ENCODE data around the gene CHERP. TPM values are rescaled to one million over a fixed set of nuclear protein-coding genes. Genes with fewer than 3 reads are reported as not detected.
A peak's percentile ranks its signal among the peaks of the same experiment; 100 is the strongest.
"Not testable (repeated sequence)": the region's sequence is repeated elsewhere in the genome, so short reads cannot be mapped to it uniquely, and the experiment has no call there.

Gene CHERP
- total RNA-seq, 1 donor from 2014 or later = 82.3 TPM

GRCh38 chr19:16572332-16573211, 30.3 kb upstream of the CHERP start, which contains the start of gene SLC35E1:
SLC35E1 (minus strand) TSS chr19:16572415; CDS start chr19:16572364, 51 bp downstream.
- H3K27ac Mint-ChIP-seq = peak within 1 kb of the TSS; percentile 93
- peaks cover 39% of the 10 kb centered on the region for H3K4me1 Mint-ChIP-seq (ENCODE audit: low read depth)
- DNase-seq (ENCODE audit: low spot score) = peak; percentile 92
- no peaks in the 10 kb centered on the region for H3K9me3 Mint-ChIP-seq
- peak within 1 kb of the TSS; percentile 97 for H3K4me3 Mint-ChIP-seq (ENCODE audit: low read depth)
- intact Hi-C loops (cut with micrococcal nuclease) = loop anchor here (1.0 to 5.0 kb wide), 3 partner anchors 30 to 75 kb away; partner anchors contain the start of genes C19orf44, CALR3, CHERP and MED26
- no peaks in the 10 kb centered on the region for H3K27me3 Mint-ChIP-seq (ENCODE audit: low read depth)
- peaks cover 70% of the 10 kb centered on the region for H3K36me3 Mint-ChIP-seq (ENCODE audit: low read depth)

- intact Hi-C loops (cut with micrococcal nuclease) = loop anchor here (1.0 to 5.0 kb wide), 3 partner anchors 30 to 75 kb away; partner anchors contain the start of genes C19orf44, CALR3, CHERP and MED26
- H3K4me3 Mint-ChIP-seq (ENCODE audit: low read depth) = peak overlapping the region; percentile 91
- no peaks in the 10 kb centered on the region for H3K27me3 Mint-ChIP-seq (ENCODE audit: low read depth)
- peaks cover 73% of the 10 kb centered on the region for H3K36me3 Mint-ChIP-seq (ENCODE audit: low read depth)
- DNase-seq (ENCODE audit: low spot score) = no peak
- peaks cover under 1% of the 10 kb centered on the region for H3K9me3 Mint-ChIP-seq
- H3K27ac Mint-ChIP-seq = peak overlapping the region; percentile 76
- peaks cover 40% of the 10 kb centered on the region for H3K4me1 Mint-ChIP-seq (ENCODE audit: low read depth)
Measured at GRCh38 chr19:16571822-16572331, 29.6 kb upstream of the CHERP start.

- Mint-ChIP-seq H3K27me3 (ENCODE audit: low read depth) (no peaks in the 10 kb centered on the region), H3K4me3 (ENCODE audit: low read depth) (peak overlapping the region; percentile 91), H3K27ac (peak overlapping the region; percentile 76), H3K9me3 (peaks cover 7% of the 10 kb centered on the region), H3K36me3 (ENCODE audit: low read depth) (peaks cover 76% of the 10 kb centered on the region), H3K4me1 (ENCODE audit: low read depth) (peaks cover 46% of the 10 kb centered on the region)
- intact Hi-C loops (cut with micrococcal nuclease) = loop anchor here (5.0 kb wide), 1 partner anchor 74 kb away; the partner anchor contains the start of genes C19orf44 and CALR3
- DNase-seq (ENCODE audit: low spot score) = no peak
Measured at GRCh38 chr19:16571283-16571682, 29.0 kb upstream of the CHERP start.

GRCh38 chr19:16569609-16570320, 27.5 kb upstream of the CHERP start:
- peaks cover 45% of the 10 kb centered on the region for H3K4me1 Mint-ChIP-seq (ENCODE audit: low read depth)
- peaks cover 8% of the 10 kb centered on the region for H3K9me3 Mint-ChIP-seq
- peak overlapping the region; percentile 51 for H3K4me3 Mint-ChIP-seq (ENCODE audit: low read depth)
- H3K27ac Mint-ChIP-seq = no peak overlapping the region
- peaks cover 72% of the 10 kb centered on the region for H3K36me3 Mint-ChIP-seq (ENCODE audit: low read depth)
- no peaks in the 10 kb centered on the region for H3K27me3 Mint-ChIP-seq (ENCODE audit: low read depth)
- DNase-seq (ENCODE audit: low spot score) = no peak
- intact Hi-C loops (cut with micrococcal nuclease) = loop anchor here (5.0 to 10.0 kb wide), 2 partner anchors 72 to 485 kb away; partner anchors contain the start of genes C19orf44 and CALR3

- H3K36me3 Mint-ChIP-seq (ENCODE audit: low read depth) = peaks cover 82% of the 10 kb centered on the region
- intact Hi-C loops (cut with micrococcal nuclease) = loop anchor here (1.0 to 10.0 kb wide), 3 partner anchors 22 to 482 kb away; partner anchors contain the start of gene CHERP
- peaks cover 39% of the 10 kb centered on the region for H3K4me1 Mint-ChIP-seq (ENCODE audit: low read depth)
Measured at GRCh38 chr19:16566702-16567101, 24.5 kb upstream of the CHERP start.

GRCh38 chr19:16566161-16566560, 23.9 kb upstream of the CHERP start:
- peaks cover 8% of the 10 kb centered on the region for H3K9me3 Mint-ChIP-seq
- H3K4me1 Mint-ChIP-seq (ENCODE audit: low read depth) = peaks cover 35% of the 10 kb centered on the region
- no peaks in the 10 kb centered on the region for H3K27me3 Mint-ChIP-seq (ENCODE audit: low read depth)
- peak; percentile 85 for DNase-seq (ENCODE audit: low spot score)
- intact Hi-C loops (cut with micrococcal nuclease) = loop anchor here (1.0 to 10.0 kb wide), 3 partner anchors 22 to 481 kb away; partner anchors contain the start of gene CHERP
- peak overlapping the region; percentile 74 for H3K4me3 Mint-ChIP-seq (ENCODE audit: low read depth)
- H3K36me3 Mint-ChIP-seq (ENCODE audit: low read depth) = peaks cover 82% of the 10 kb centered on the region
- peak overlapping the region; percentile 98 for H3K27ac Mint-ChIP-seq

More at GRCh38 chr19:16566702-16567101, 24.5 kb upstream of the CHERP start:
- Mint-ChIP-seq H3K4me3 (ENCODE audit: low read depth) (no peak overlapping the region), H3K27ac (peak overlapping the region; percentile 98), H3K9me3 (peaks cover 8% of the 10 kb centered on the region), H3K27me3 (ENCODE audit: low read depth) (no peaks in the 10 kb centered on the region)
- no peak for DNase-seq (ENCODE audit: low spot score)

GRCh38 chr19:16564842-16565241, 22.6 kb upstream of the CHERP start:
- peak overlapping the region; percentile 58 for H3K27ac Mint-ChIP-seq
- H3K27me3 Mint-ChIP-seq (ENCODE audit: low read depth) = no peaks in the 10 kb centered on the region
- H3K4me1 Mint-ChIP-seq (ENCODE audit: low read depth) = peaks cover 25% of the 10 kb centered on the region
- H3K9me3 Mint-ChIP-seq = peaks cover 8% of the 10 kb centered on the region
- H3K36me3 Mint-ChIP-seq (ENCODE audit: low read depth) = peaks cover 78% of the 10 kb centered on the region
- no peak for DNase-seq (ENCODE audit: low spot score)
- intact Hi-C loops (cut with micrococcal nuclease) = loop anchor here (10.0 kb wide), 1 partner anchor 480 kb away; no protein-coding TSS in a partner anchor
- no peak overlapping the region for H3K4me3 Mint-ChIP-seq (ENCODE audit: low read depth)

- intact Hi-C loops (cut with micrococcal nuclease) = loop anchor here (10.0 kb wide), 1 partner anchor 478 kb away; no protein-coding TSS in a partner anchor
- H3K27ac Mint-ChIP-seq = no peak overlapping the region
- H3K36me3 Mint-ChIP-seq (ENCODE audit: low read depth) = peaks cover 74% of the 10 kb centered on the region
- no peak overlapping the region for H3K4me3 Mint-ChIP-seq (ENCODE audit: low read depth)
- peaks cover 8% of the 10 kb centered on the region for H3K9me3 Mint-ChIP-seq
- peaks cover 17% of the 10 kb centered on the region for H3K4me1 Mint-ChIP-seq (ENCODE audit: low read depth)
- no peak for DNase-seq (ENCODE audit: low spot score)
- H3K27me3 Mint-ChIP-seq (ENCODE audit: low read depth) = no peaks in the 10 kb centered on the region
Measured at GRCh38 chr19:16562608-16563025, 20.4 kb upstream of the CHERP start.

GRCh38 chr19:16561382-16561781, 19.1 kb upstream of the CHERP start:
- Mint-ChIP-seq H3K4me3 (ENCODE audit: low read depth) (no peak overlapping the region), H3K4me1 (ENCODE audit: low read depth) (peaks cover 11% of the 10 kb centered on the region), H3K36me3 (ENCODE audit: low read depth) (peaks cover 70% of the 10 kb centered on the region), H3K27me3 (ENCODE audit: low read depth) (no peaks in the 10 kb centered on the region), H3K27ac (no peak overlapping the region), H3K9me3 (peaks cover 2% of the 10 kb centered on the region)
- no peak for DNase-seq (ENCODE audit: low spot score)
- intact Hi-C loops (cut with micrococcal nuclease) = loop anchor here (10.0 kb wide), 1 partner anchor 477 kb away; no protein-coding TSS in a partner anchor

- Mint-ChIP-seq H3K4me1 (ENCODE audit: low read depth) (peaks cover 6% of the 10 kb centered on the region), H3K27me3 (ENCODE audit: low read depth) (no peaks in the 10 kb centered on the region), H3K4me3 (ENCODE audit: low read depth) (no peak overlapping the region), H3K27ac (peak overlapping the region; percentile 1), H3K9me3 (no peaks in the 10 kb centered on the region), H3K36me3 (ENCODE audit: low read depth) (peaks cover 76% of the 10 kb centered on the region)
- no peak for DNase-seq (ENCODE audit: low spot score)
- intact Hi-C loops (cut with micrococcal nuclease) = loop anchor here (10.0 kb wide), 1 partner anchor 475 kb away; no protein-coding TSS in a partner anchor
Measured at GRCh38 chr19:16559780-16560276, 17.6 kb upstream of the CHERP start.

- H3K36me3 Mint-ChIP-seq (ENCODE audit: low read depth) = peaks cover 71% of the 10 kb centered on the region
- H3K27ac Mint-ChIP-seq = no peak overlapping the region
- no peak for DNase-seq (ENCODE audit: low spot score)
- H3K9me3 Mint-ChIP-seq = no peaks in the 10 kb centered on the region
- H3K4me3 Mint-ChIP-seq (ENCODE audit: low read depth) = no peak overlapping the region
- intact Hi-C loops (cut with micrococcal nuclease) = no loop called here
- peaks cover 5% of the 10 kb centered on the region for H3K4me1 Mint-ChIP-seq (ENCODE audit: low read depth)
- H3K27me3 Mint-ChIP-seq (ENCODE audit: low read depth) = no peaks in the 10 kb centered on the region
Measured at GRCh38 chr19:16554776-16555175, 12.5 kb upstream of the CHERP start.

GRCh38 chr19:16551902-16552301, 9.7 kb upstream of the CHERP start:
- Mint-ChIP-seq H3K36me3 (ENCODE audit: low read depth) (peaks cover 58% of the 10 kb centered on the region), H3K4me1 (ENCODE audit: low read depth) (peaks cover 11% of the 10 kb centered on the region)
- H3K4me3 Mint-ChIP-seq (ENCODE audit: low read depth); H3K27ac Mint-ChIP-seq; intact Hi-C loops (cut with micrococcal nuclease); H3K27me3 Mint-ChIP-seq (ENCODE audit: low read depth); H3K9me3 Mint-ChIP-seq; DNase-seq (ENCODE audit: low spot score): not testable (repeated sequence)

Data from activated T-helper 2 cell treated with anti-CD3 and anti-CD28 coated beads, Interferon-gamma antibody, Interleukin-2, Interleukin-4, amounts not matched to agents 10 μg/mL and 5 μg/mL and 100 μg/mL, durations not matched to agents 14 hours and 24 hours and 36 hours (primary cell).